IMR-90 (cell line): ENCODE measurements around the gene GALNT17. TPM values are rescaled to one million over a fixed set of nuclear protein-coding genes. Genes with fewer than 3 reads are reported as not detected.

Experiments used
- ATAC-seq: fragments of 200-7000 bp; cut with Tn5 transposase; 2 replicates; pipeline ENCODE4 v1.9.1; 2020; ENCODE audit warnings: low read depth, mild to moderate bottlenecking, moderate library complexity
- BruUV-seq: library from RNA; stranded (reverse); fragments of 400-500 nt; replicated peaks from 2 replicates; lab custom pipeline; 2021; lab: Mats Ljungman, UMichigan
- CTCF ChIA-PET: fragments of 300-600 bp; formaldehyde crosslinking; extraction: SDS; loops from one replicate; lab custom pipeline; 2021; ENCODE audit warnings: antibody characterized with exemption; lab: Yijun Ruan, JAX
- POLR2A ChIA-PET: fragments of 300-600 bp; sonication (Branson Sonifier 250); formaldehyde crosslinking; loops from one replicate; lab custom pipeline; 2022; ENCODE audit warnings: antibody characterized with exemption; ENCODE audit not compliant: unreplicated experiment; lab: Charles Lee
- DNase-seq: peaks from one replicate; pipeline ENCODE4 v3.0.0; 2013
- H2AFZ ChIP-seq: replicated peaks from 2 replicates; pipeline ENCODE3; 2013; ENCODE audit warnings: low read length, mild to moderate bottlenecking; ENCODE audit not compliant: poor library complexity
- H2AK5ac ChIP-seq: 2 replicates; pipeline ENCODE4 v1.6.1; 2013; ENCODE audit warnings: low read depth, low read length, inconsistent platforms
- H2AK9ac ChIP-seq: replicated peaks from 2 replicates; pipeline ENCODE3; 2013; ENCODE audit warnings: mild to moderate bottlenecking, low read depth, low read length, moderate library complexity; ENCODE audit not compliant: poor library complexity
- H2BK120ac ChIP-seq: 2 replicates; pipeline ENCODE4 v1.6.1; 2013; ENCODE audit warnings: low read depth, low read length, inconsistent platforms
- H2BK15ac ChIP-seq: 3 replicates; pipeline ENCODE4 v1.6.1; 2013; ENCODE audit warnings: low read depth, low read length, inconsistent platforms
- H2BK20ac ChIP-seq: 2 replicates; pipeline ENCODE4 v1.6.1; 2013; ENCODE audit warnings: low read depth, mild to moderate bottlenecking, inconsistent platforms, low read length, moderate library complexity
- H2BK5ac ChIP-seq: 2 replicates; pipeline ENCODE4 v1.6.1; 2013; ENCODE audit warnings: mild to moderate bottlenecking, low read depth, low read length, inconsistent platforms; ENCODE audit not compliant: poor library complexity, severe bottlenecking
- H3K14ac ChIP-seq: replicated peaks from 2 replicates; pipeline ENCODE4 v1.6.1; 2013; ENCODE audit warnings: low read depth, low read length, inconsistent platforms
- H3K18ac ChIP-seq: 2 replicates; pipeline ENCODE4 v1.6.1; 2013; ENCODE audit warnings: low read depth, low read length, control low read depth
- H3K23ac ChIP-seq: 2 replicates; pipeline ENCODE4 v1.6.1; 2013; ENCODE audit warnings: low read depth, low read length, inconsistent platforms
- H3K27ac ChIP-seq: 2 replicates; pipeline ENCODE4 v1.5.1; 2013; ENCODE audit warnings: mild to moderate bottlenecking, control low read depth, low read length; ENCODE audit not compliant: insufficient read depth
- H3K27me3 ChIP-seq: 2 replicates; pipeline ENCODE4 v1.6.1; 2013; ENCODE audit warnings: low read length; ENCODE audit not compliant: control insufficient read depth, insufficient read depth
- H3K36me3 ChIP-seq: 2 replicates; pipeline ENCODE4 v1.6.1; 2013; ENCODE audit warnings: low read length, mixed read lengths; ENCODE audit not compliant: control insufficient read depth, insufficient read depth
- H3K4ac ChIP-seq: 2 replicates; pipeline ENCODE4 v1.6.1; 2013; ENCODE audit warnings: low read depth, low read length, inconsistent platforms
- H3K4me1 ChIP-seq: 2 replicates; pipeline ENCODE4 v1.6.1; 2013; ENCODE audit warnings: low read length, mixed read lengths; ENCODE audit not compliant: control insufficient read depth, insufficient read depth
- H3K4me2 ChIP-seq: 2 replicates; pipeline ENCODE4 v1.6.1; 2013; ENCODE audit warnings: low read depth, mild to moderate bottlenecking, control low read depth, low read length, moderate library complexity
- H3K4me3 ChIP-seq: 2 replicates; pipeline ENCODE4 v1.5.1; 2013; ENCODE audit warnings: low read depth, mild to moderate bottlenecking, control low read depth, low read length, moderate library complexity; ENCODE audit not compliant: insufficient read depth
- H3K56ac ChIP-seq: 2 replicates; pipeline ENCODE4 v1.6.1; 2013; ENCODE audit warnings: low read length, inconsistent platforms; ENCODE audit not compliant: insufficient read depth; ENCODE audit errors: extremely low read depth
- H3K79me1 ChIP-seq, 2 experiments: 2 replicates each; pipeline ENCODE4 v1.6.1; 2013; ENCODE audit warnings: low read length in 2 of 2, inconsistent platforms in 1 of 2, low read depth in 1 of 2
- H3K9ac ChIP-seq: 2 replicates; pipeline ENCODE4 v1.6.1; 2013; ENCODE audit warnings: low read depth, low read length, control low read depth
- H3K9me1 ChIP-seq: 2 replicates; pipeline ENCODE4 v1.6.1; 2013; ENCODE audit warnings: low read length, inconsistent platforms; ENCODE audit not compliant: insufficient read depth
- H3K9me3 ChIP-seq: 2 replicates; pipeline ENCODE4 v1.6.1; 2013; ENCODE audit warnings: low read length; ENCODE audit not compliant: control insufficient read depth, insufficient read depth
- H4K20me1 ChIP-seq: 2 replicates; pipeline ENCODE4 v1.6.1; 2013; ENCODE audit warnings: low read length, inconsistent platforms; ENCODE audit not compliant: insufficient read depth
- H4K5ac ChIP-seq: 2 replicates; pipeline ENCODE4 v1.6.1; 2013; ENCODE audit warnings: mild to moderate bottlenecking, low read depth, low read length, control low read depth
- H4K8ac ChIP-seq, 2 experiments: 2 replicates each; pipeline ENCODE4 v1.6.1; 2013; ENCODE audit warnings: low read depth in 2 of 2, low read length in 2 of 2, control low read depth in 1 of 2, inconsistent platforms in 1 of 2
- H4K91ac ChIP-seq: 2 replicates; pipeline ENCODE4 v1.6.1; 2013; ENCODE audit warnings: low read depth, low read length, inconsistent platforms; ENCODE audit not compliant: insufficient read depth
- BHLHE40 ChIP-seq: fragments of 150-350 bp; IDR thresholded peaks from 2 replicates; pipeline ENCODE4 v1.6.1; 2016; ENCODE audit warnings: mild to moderate bottlenecking, low read depth, low read length
- CEBPB ChIP-seq: IDR thresholded peaks from 2 replicates; pipeline ENCODE4 v1.6.1; 2012; ENCODE audit warnings: low read depth, low read length, improper control_type of control experiment
- CHD1 ChIP-seq: IDR thresholded peaks from 2 replicates; pipeline ENCODE4 v1.6.1; 2012; ENCODE audit warnings: low read depth, low read length, improper control_type of control experiment
- FOS ChIP-seq: fragments of 150-350 bp; IDR thresholded peaks from 2 replicates; pipeline ENCODE4 v1.6.1; 2016; ENCODE audit warnings: low read depth, low read length
- MAFK ChIP-seq: IDR thresholded peaks from 2 replicates; pipeline ENCODE4 v1.6.1; 2012; ENCODE audit warnings: low read depth, low read length, improper control_type of control experiment
- MAZ ChIP-seq: IDR thresholded peaks from 2 replicates; pipeline ENCODE4 v1.6.1; 2012; ENCODE audit warnings: low read depth, mild to moderate bottlenecking, low read length, improper control_type of control experiment, moderate library complexity, borderline replicate concordance
- MXI1 ChIP-seq: IDR thresholded peaks from 2 replicates; pipeline ENCODE4 v1.6.1; 2012; ENCODE audit warnings: low read depth, mild to moderate bottlenecking, low read length, moderate library complexity, borderline replicate concordance
- NFE2L2 ChIP-seq: fragments of 150-350 bp; IDR thresholded peaks from 2 replicates; pipeline ENCODE4 v1.6.1; 2016; ENCODE audit warnings: low read depth, mild to moderate bottlenecking, low read length
- POLR2A ChIP-seq: IDR thresholded peaks from 2 replicates; pipeline ENCODE4 v1.6.1; 2012; ENCODE audit warnings: mild to moderate bottlenecking, low read depth, low read length
- RAD21 ChIP-seq: IDR thresholded peaks from 2 replicates; pipeline ENCODE4 v1.6.1; 2012; ENCODE audit warnings: low read length, improper control_type of control experiment
- RCOR1 ChIP-seq: IDR thresholded peaks from 2 replicates; pipeline ENCODE4 v1.6.1; 2012; ENCODE audit warnings: mild to moderate bottlenecking, low read length, improper control_type of control experiment; ENCODE audit not compliant: insufficient replicate concordance
- RFX5 ChIP-seq: IDR thresholded peaks from 2 replicates; pipeline ENCODE4 v1.8.0; 2012; ENCODE audit warnings: low read depth, mild to moderate bottlenecking, low read length, moderate library complexity
- SMC3 ChIP-seq: fragments of 150-350 bp; IDR thresholded peaks from 2 replicates; pipeline ENCODE4 v1.6.1; 2016; ENCODE audit warnings: low read depth, mild to moderate bottlenecking, antibody characterized with exemption, low read length, moderate library complexity
- WGBS, 2 experiments: methylation state at CpG; one replicate each; pipeline versions ENCODE4 v1.1.5 to v1.1.7; 2013; ENCODE audit warnings: missing lambda C conversion rate in 2 of 2; ENCODE audit not compliant: insufficient read length in 1 of 2; ENCODE audit errors: extremely low coverage in 2 of 2; 5-methylcytosine and 5-hydroxymethylcytosine counted together
- dilution Hi-C: fragments of 300-500 bp; cut with HindIII; formaldehyde crosslinking; loops from one replicate; pipeline ENCODE4 v1.14.3; 2018; ENCODE audit warnings: low sequenced_read_pairs; ENCODE audit not compliant: unreplicated experiment
- in situ Hi-C: fragments of 300-500 bp; cut with MboI; formaldehyde crosslinking; loops from 3 replicates; pipeline ENCODE4 v1.14.3; 2019; ENCODE audit warnings: low sequenced_read_pairs, inconsistent platforms, mixed read lengths
- intact Hi-C: fragments of 100-400 bp; cut with micrococcal nuclease; formaldehyde crosslinking; loops from 2 replicates; pipeline ENCODE4 v1.10.0; 2022
- polyA plus RNA-seq, 3 experiments: library from polyadenylated mRNA; depleted of rRNA; stranded (reverse); fragments of >200 nt; gene quantifications; 2 replicates each; pipeline ENCODE4 v1.2.3, GENCODE V29; 2012; ENCODE audit warnings: low replicate concordance in 1 of 3
- total RNA-seq: library from RNA; depleted of rRNA; stranded (reverse); fragments of >200 nt; gene quantifications from 2 replicates; pipeline ENCODE4 v1.2.3, GENCODE V29; 2012
- TF ChIP-seq, protein P1 (sequence below): conservative IDR thresholded peaks from 2 replicates; pipeline ENCODE4 v1.5.1; 2012; ENCODE audit warnings: mild to moderate bottlenecking, low read depth, low read length, improper control_type of control experiment
- TF ChIP-seq, protein P2 (sequence below): fragments of 150-350 bp; IDR thresholded peaks from 2 replicates; pipeline ENCODE4 v1.6.1; 2016; ENCODE audit warnings: low read depth, mild to moderate bottlenecking, low read length, moderate library complexity, borderline replicate concordance
- TF ChIP-seq, protein P3 (sequence below): fragments of 150-350 bp; IDR thresholded peaks from 2 replicates; pipeline ENCODE4 v1.6.1; 2017; ENCODE audit warnings: mild to moderate bottlenecking, antibody characterized with exemption, low read length, low read depth

Gene GALNT17
- total and polyA plus RNA-seq, 2 of the 4 experiments (the other 2 are of a cell fraction) = not detected

DNA sequence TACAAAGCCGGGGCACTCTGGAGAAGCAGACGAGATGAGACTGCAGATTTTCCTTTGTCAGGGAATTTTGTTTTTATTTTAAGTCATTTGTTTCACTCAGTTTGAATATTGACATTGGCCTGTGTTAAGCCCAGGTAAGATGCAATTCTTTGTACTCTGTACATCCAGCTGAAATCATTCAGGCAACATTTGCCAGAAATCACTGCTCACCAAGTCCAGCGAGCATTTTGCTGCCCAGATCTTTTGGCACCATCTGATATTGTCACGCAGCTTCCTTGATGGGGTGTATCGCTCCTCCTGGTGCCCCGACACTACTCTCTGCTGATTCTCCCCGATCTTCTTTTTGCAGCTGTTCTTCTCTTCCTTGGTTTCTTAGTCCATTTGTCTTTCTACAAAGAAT lies 261.7 kb downstream of the GALNT17 start:
- Histone ChIP-seq H2AK5ac (no peak overlapping the region), H3K18ac (no peak overlapping the region), H2AFZ (no peak overlapping the region), H3K4me1 (no peaks in the 10 kb centered on the region), H3K4me3 (no peak overlapping the region), H3K27ac (no peak overlapping the region), H2AK9ac (no peak overlapping the region), H3K27me3 (no peaks in the 10 kb centered on the region), H4K5ac (no peak overlapping the region), H3K4ac (no peak overlapping the region), H3K4me2 (no peak overlapping the region), H2BK120ac (no peak overlapping the region), H3K14ac (no peak overlapping the region), H4K20me1 (no peaks in the 10 kb centered on the region), H4K8ac (no peak overlapping the region), H4K91ac (no peak overlapping the region), H3K9me3 (peaks cover 21% of the 10 kb centered on the region), H2BK5ac (no peak overlapping the region), H3K36me3 (no peaks in the 10 kb centered on the region), H3K9ac (no peak overlapping the region), H3K79me1 (no peaks in the 10 kb centered on the region), H2BK20ac (no peak overlapping the region), H3K56ac (no peak overlapping the region), H3K23ac (no peak overlapping the region), H2BK15ac (no peak overlapping the region), H3K9me1 (no peaks in the 10 kb centered on the region)
- ChIA-PET POLR2A (no interaction called here), CTCF (no interaction called here)
- in situ Hi-C loops = no loop called here
- intact Hi-C loops = no loop called here
- no TSS peak for BruUV-seq
- TF ChIP-seq POLR2A = no peak
- no peak for TF ChIP-seq RCOR1
- TF ChIP-seq, protein P1, sequence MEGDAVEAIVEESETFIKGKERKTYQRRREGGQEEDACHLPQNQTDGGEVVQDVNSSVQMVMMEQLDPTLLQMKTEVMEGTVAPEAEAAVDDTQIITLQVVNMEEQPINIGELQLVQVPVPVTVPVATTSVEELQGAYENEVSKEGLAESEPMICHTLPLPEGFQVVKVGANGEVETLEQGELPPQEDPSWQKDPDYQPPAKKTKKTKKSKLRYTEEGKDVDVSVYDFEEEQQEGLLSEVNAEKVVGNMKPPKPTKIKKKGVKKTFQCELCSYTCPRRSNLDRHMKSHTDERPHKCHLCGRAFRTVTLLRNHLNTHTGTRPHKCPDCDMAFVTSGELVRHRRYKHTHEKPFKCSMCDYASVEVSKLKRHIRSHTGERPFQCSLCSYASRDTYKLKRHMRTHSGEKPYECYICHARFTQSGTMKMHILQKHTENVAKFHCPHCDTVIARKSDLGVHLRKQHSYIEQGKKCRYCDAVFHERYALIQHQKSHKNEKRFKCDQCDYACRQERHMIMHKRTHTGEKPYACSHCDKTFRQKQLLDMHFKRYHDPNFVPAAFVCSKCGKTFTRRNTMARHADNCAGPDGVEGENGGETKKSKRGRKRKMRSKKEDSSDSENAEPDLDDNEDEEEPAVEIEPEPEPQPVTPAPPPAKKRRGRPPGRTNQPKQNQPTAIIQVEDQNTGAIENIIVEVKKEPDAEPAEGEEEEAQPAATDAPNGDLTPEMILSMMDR = no peak
- TF ChIP-seq, protein P2, sequence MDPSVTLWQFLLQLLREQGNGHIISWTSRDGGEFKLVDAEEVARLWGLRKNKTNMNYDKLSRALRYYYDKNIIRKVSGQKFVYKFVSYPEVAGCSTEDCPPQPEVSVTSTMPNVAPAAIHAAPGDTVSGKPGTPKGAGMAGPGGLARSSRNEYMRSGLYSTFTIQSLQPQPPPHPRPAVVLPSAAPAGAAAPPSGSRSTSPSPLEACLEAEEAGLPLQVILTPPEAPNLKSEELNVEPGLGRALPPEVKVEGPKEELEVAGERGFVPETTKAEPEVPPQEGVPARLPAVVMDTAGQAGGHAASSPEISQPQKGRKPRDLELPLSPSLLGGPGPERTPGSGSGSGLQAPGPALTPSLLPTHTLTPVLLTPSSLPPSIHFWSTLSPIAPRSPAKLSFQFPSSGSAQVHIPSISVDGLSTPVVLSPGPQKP = no peak
- TF ChIP-seq RAD21 = no peak
- no peak for TF ChIP-seq CEBPB
- TF ChIP-seq MAFK = no peak
- TF ChIP-seq RFX5 = no peak
- TF ChIP-seq NFE2L2 = no peak
- TF ChIP-seq, protein P3, sequence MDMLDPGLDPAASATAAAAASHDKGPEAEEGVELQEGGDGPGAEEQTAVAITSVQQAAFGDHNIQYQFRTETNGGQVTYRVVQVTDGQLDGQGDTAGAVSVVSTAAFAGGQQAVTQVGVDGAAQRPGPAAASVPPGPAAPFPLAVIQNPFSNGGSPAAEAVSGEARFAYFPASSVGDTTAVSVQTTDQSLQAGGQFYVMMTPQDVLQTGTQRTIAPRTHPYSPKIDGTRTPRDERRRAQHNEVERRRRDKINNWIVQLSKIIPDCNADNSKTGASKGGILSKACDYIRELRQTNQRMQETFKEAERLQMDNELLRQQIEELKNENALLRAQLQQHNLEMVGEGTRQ = no peak
- no peak for TF ChIP-seq MAZ
- no peak for TF ChIP-seq BHLHE40
- no peak for TF ChIP-seq SMC3
- TF ChIP-seq CHD1 = no peak
- TF ChIP-seq FOS = no peak
- no peak for TF ChIP-seq MXI1
- DNase-seq = no peak
- dilution Hi-C loops = no loop called here
- ATAC-seq = no peak
- 28% methylated on average over 4 of the region's 7 CpGs; no CpG with 5 or more reads in 1 of the 2 experiments for WGBS, 2 experiments
